K562 (cell line): ENCODE data around the gene ACTL8. TPM values are rescaled to one million over a fixed set of nuclear protein-coding genes. Genes with fewer than 3 reads are reported as not detected.

Experiments
- ATAC-seq: fragments of 200-7000 bp; cut with Tn5 transposase; 3 replicates; pipeline ENCODE4 v1.9.1; 2020; ENCODE audit warnings: moderate library complexity
- BruUV-seq: library from RNA; stranded (reverse); fragments of 400-500 nt; replicated peaks from 2 replicates; lab custom pipeline; 2021; lab: Mats Ljungman, UMichigan
- CTCF ChIA-PET: fragments of 300-600 bp; formaldehyde crosslinking; extraction: SDS; loops from one replicate; lab custom pipeline; 2021; ENCODE audit warnings: low intra/inter-chr PET ratio; lab: Yijun Ruan, JAX
- POLR2A ChIA-PET: fragments of 300-600, 350-650 bp; sonication (Branson Sonifier 250); formaldehyde crosslinking; extraction: SDS; loops from one replicate; lab custom pipeline; 2021; ENCODE audit warnings: antibody characterized with exemption, inconsistent platforms; lab: Yijun Ruan, JAX
- DNase-seq, 4 experiments: peaks; one replicate each; pipeline versions ENCODE4 v3.0.0 to v3.0.0-alpha.2; 2011 to 2018; ENCODE audit warnings: low spot score in 3 of 4, mixed read lengths in 3 of 4; ENCODE audit errors: extremely low read depth in 1 of 4
- FAIRE-seq: peaks from 2 replicates; lab custom pipeline; 2011; peaks lifted over from hg19 to GRCh38; lab: Jason Lieb, UNC
- H2AFZ ChIP-seq: 2 replicates; pipeline ENCODE4 v1.6.0; 2011; ENCODE audit warnings: low read depth, low read length, control low read depth, inconsistent platforms
- H3K27ac ChIP-seq: fragments of 200-600 bp; 3 replicates; pipeline ENCODE4 v1.8.0; 2011; ENCODE audit warnings: low read depth, mild to moderate bottlenecking, control low read depth, inconsistent platforms, low read length, moderate library complexity, mixed read lengths; ENCODE audit errors: extremely low read depth
- H3K27me3 ChIP-seq, 2 experiments: fragments of 300-600 bp in 1 of 2; 2 replicates in 1 of 2; 3 replicates in 1 of 2; pipeline versions ENCODE4 v1.6.0 to v1.8.0; 2011; ENCODE audit warnings: inconsistent platforms in 2 of 2, low read length in 2 of 2, mild to moderate bottlenecking in 1 of 2, mixed read lengths in 1 of 2, moderate library complexity in 1 of 2; ENCODE audit not compliant: control insufficient read depth in 2 of 2, insufficient read depth in 2 of 2
- H3K36me3 ChIP-seq: fragments of 300-600 bp; 3 replicates; pipeline ENCODE4 v1.8.0; 2011; ENCODE audit warnings: mild to moderate bottlenecking, low read length, inconsistent platforms; ENCODE audit not compliant: control insufficient read depth, insufficient read depth
- H3K4me1 ChIP-seq, 2 experiments: fragments of 200-600 bp in 1 of 2; replicated peaks in 1 of 2; 2 replicates in 1 of 2; 3 replicates in 1 of 2; pipeline versions ENCODE4 v1.5.1 to v1.8.0; 2011; ENCODE audit warnings: inconsistent platforms in 2 of 2, low read length in 2 of 2, mild to moderate bottlenecking in 1 of 2, mixed read lengths in 1 of 2, moderate library complexity in 1 of 2; ENCODE audit not compliant: control insufficient read depth in 2 of 2, insufficient read depth in 2 of 2
- H3K4me2 ChIP-seq: 2 replicates; pipeline ENCODE4 v1.6.1; 2011; ENCODE audit warnings: low read length, control low read depth, inconsistent platforms, mixed read lengths; ENCODE audit not compliant: insufficient read depth
- H3K4me3 ChIP-seq: fragments of 200-600 bp; sonication (generic), shearing (Covaris generic); 2 replicates; pipeline ENCODE4 v1.5.1; 2016; ENCODE audit warnings: control low read depth, inconsistent platforms
- H3K79me2 ChIP-seq: fragments of 200-600 bp; 3 replicates; pipeline ENCODE4 v1.8.0; 2011; ENCODE audit warnings: low read length, inconsistent platforms; ENCODE audit not compliant: control insufficient read depth, insufficient read depth
- H3K9ac ChIP-seq, 2 experiments: 2 replicates each; pipeline versions ENCODE4 v1.6.0 to v1.6.1; 2011; ENCODE audit warnings: low read depth in 2 of 2, low read length in 2 of 2, control low read depth in 1 of 2, inconsistent platforms in 1 of 2, mild to moderate bottlenecking in 1 of 2, mixed read lengths in 1 of 2; ENCODE audit not compliant: insufficient read depth in 1 of 2
- H3K9me1 ChIP-seq: one replicate; pipeline ENCODE4 v1.6.0; 2011; ENCODE audit warnings: inconsistent platforms, mild to moderate bottlenecking, low read length, moderate library complexity; ENCODE audit not compliant: control insufficient read depth, insufficient read depth
- H3K9me3 ChIP-seq: replicated peaks from 2 replicates; pipeline ENCODE4 v1.5.1; 2011; ENCODE audit warnings: low read depth, low read length, inconsistent platforms; ENCODE audit not compliant: control insufficient read depth, insufficient read depth
- H4K20me1 ChIP-seq: replicated peaks from 2 replicates; pipeline ENCODE4 v1.6.1; 2011; ENCODE audit warnings: low read length, inconsistent platforms, mixed read lengths; ENCODE audit not compliant: control insufficient read depth, insufficient read depth
- BCL6 ChIP-seq: fragments of 250-450 bp; sonication (Bioruptor Pico); IDR thresholded peaks from 2 replicates; pipeline ENCODE4 v1.4.0; 2020
- CBX5 ChIP-seq: IDR thresholded peaks from 2 replicates; pipeline ENCODE4 v1.6.1; 2014; ENCODE audit warnings: low read depth, borderline replicate concordance
- FOS ChIP-seq: IDR thresholded peaks from 3 replicates; pipeline ENCODE4 v1.6.1; 2011; ENCODE audit not compliant: insufficient read length; ENCODE audit errors: extremely low read depth
- FOXP1 ChIP-seq: sonication (generic); formaldehyde crosslinking; IDR thresholded peaks from 2 replicates; pipeline ENCODE4 v1.8.0; 2022; ENCODE audit warnings: mild to moderate bottlenecking, missing genetic modification reagents
- IRF2 ChIP-seq: sonication (generic); formaldehyde crosslinking; IDR thresholded peaks from 2 replicates; pipeline ENCODE4 v1.8.1; 2022; ENCODE audit warnings: mild to moderate bottlenecking, missing genetic modification reagents
- KDM2B ChIP-seq: fragments of 250-450 bp; sonication (Bioruptor Pico); IDR thresholded peaks from 2 replicates; pipeline ENCODE4 v1.8.0; 2021; ENCODE audit warnings: mild to moderate bottlenecking, moderate library complexity
- NR1H2 ChIP-seq: sonication (generic); formaldehyde crosslinking; IDR thresholded peaks from 2 replicates; pipeline ENCODE4 v1.4.0; 2020; ENCODE audit warnings: mild to moderate bottlenecking, missing genetic modification reagents
- PURB ChIP-seq: sonication (generic); formaldehyde crosslinking; IDR thresholded peaks from 2 replicates; pipeline ENCODE4 v1.9.0; 2021; ENCODE audit warnings: low read depth, mild to moderate bottlenecking, missing genetic modification reagents
- RFX7 ChIP-seq: fragments of 250-450 bp; sonication (Bioruptor Pico); IDR thresholded peaks from 2 replicates; pipeline ENCODE4 v1.5.1; 2021; ENCODE audit warnings: mild to moderate bottlenecking
- SRSF3 ChIP-seq: fragments of 200-400 bp; formaldehyde crosslinking; IDR thresholded peaks from 2 replicates; pipeline ENCODE4 v1.6.1; 2016; ENCODE audit warnings: mild to moderate bottlenecking, low read length, moderate library complexity; ENCODE audit not compliant: insufficient read depth
- SRSF7 ChIP-seq: fragments of 200-400 bp; formaldehyde crosslinking; optimal IDR thresholded peaks from 2 replicates; pipeline ENCODE3; 2017; ENCODE audit warnings: mild to moderate bottlenecking, low read depth, low read length
- SRSF9 ChIP-seq: fragments of 200-400 bp; formaldehyde crosslinking; IDR thresholded peaks from 2 replicates; pipeline ENCODE4 v1.6.1; 2017; ENCODE audit warnings: low read depth, low read length, borderline replicate concordance
- STAT5A ChIP-seq: IDR thresholded peaks from 2 replicates; pipeline ENCODE4 v1.6.1; 2012; ENCODE audit warnings: low read length, inconsistent platforms, borderline replicate concordance
- TCF15 ChIP-seq: fragments of 250-450 bp; sonication (Bioruptor Pico); IDR thresholded peaks from 2 replicates; pipeline ENCODE4 v1.8.0; 2022; ENCODE audit warnings: moderate library complexity, mild to moderate bottlenecking, inconsistent platforms
- ZBTB43 ChIP-seq: sonication (generic); formaldehyde crosslinking; IDR thresholded peaks from 2 replicates; pipeline ENCODE4 v1.8.0; 2023; ENCODE audit warnings: mild to moderate bottlenecking, missing genetic modification reagents
- ZFP30 ChIP-seq: fragments of 250-450 bp; sonication (Bioruptor Pico); IDR thresholded peaks from 2 replicates; pipeline ENCODE4 v1.8.0; 2022; ENCODE audit warnings: moderate library complexity, mild to moderate bottlenecking, inconsistent platforms, borderline replicate concordance
- ZNF23 ChIP-seq: fragments of 250-450 bp; sonication (Bioruptor Pico); IDR thresholded peaks from 2 replicates; pipeline ENCODE4 v1.4.0; 2020; ENCODE audit warnings: mild to moderate bottlenecking
- ZNF239 ChIP-seq: fragments of 250-450 bp; sonication (Bioruptor Pico); IDR thresholded peaks from 2 replicates; pipeline ENCODE4 v1.4.0; 2020; ENCODE audit warnings: mild to moderate bottlenecking
- ZNF316 ChIP-seq: fragments of 450-650 bp; IDR thresholded peaks from 2 replicates; pipeline ENCODE4 v1.6.1; 2016
- WGBS: fragments of 100-300 bp; shearing (Covaris generic); methylation state at CpG from one replicate; pipeline ENCODE4 v1.1.6; 2016; ENCODE audit warnings: low coverage, mixed read lengths; ENCODE audit not compliant: insufficient coverage; ENCODE audit errors: missing lambda C conversion rate; 5-methylcytosine and 5-hydroxymethylcytosine counted together
- in situ Hi-C: fragments of 300-500 bp; cut with MboI; formaldehyde crosslinking; loops from 4 replicates; pipeline ENCODE4 v1.15.0; 2018; ENCODE audit warnings: inconsistent platforms, mixed read lengths
- intact Hi-C: fragments of 100-400 bp; cut with micrococcal nuclease; formaldehyde crosslinking; loops from 2 replicates; pipeline ENCODE4 v1.14.2; 2022
- polyA plus RNA-seq, 8 experiments: library from polyadenylated mRNA; depleted of rRNA in 4 of 8; stranded (reverse) in 5 of 8; unstranded in 3 of 8; fragments of >200 nt; fragmentation: Nextera tagmentation in 2 of 8; fragmentation: Illumina TruSeq in 1 of 8; extraction: Ambion mirVana in 2 of 8; extraction: Trizol in 1 of 8; gene quantifications; 2 replicates each; pipeline versions ENCODE4 v1.2.1 to v1.2.3, GENCODE V29; 2011 to 2014; ENCODE audit warnings: inconsistent platforms in 1 of 8, missing spikeins in 1 of 8
- total RNA-seq, 7 experiments: library from RNA; depleted of rRNA in 6 of 7; stranded (reverse); fragments of >200 nt in 6 of 7; fragmentation: Illumina TruSeq in 2 of 7; extraction: Trizol in 2 of 7; gene quantifications; 2 replicates each; pipeline versions ENCODE4 v1.2.1 to v1.2.3, GENCODE V29; 2011 to 2021; ENCODE audit warnings: low replicate concordance in 1 of 7

Gene ACTL8
- total and polyA plus RNA-seq, 9 of the 15 experiments (the other 6 are each of a cell fraction or from before 2014, with no cell fraction given) = 0.30 to 3.3 (median 1.6) TPM

- no peaks in the 10 kb centered on the region for H3K36me3 ChIP-seq
- ATAC-seq (no peak), FAIRE-seq (no peak), DNase-seq (no peak)
- no peak overlapping the region for H2AFZ ChIP-seq
- ChIA-PET CTCF (no interaction called here), POLR2A (no interaction called here)
- no peaks in the 10 kb centered on the region for H3K9me1 ChIP-seq
- 1% methylated on average over 10 of the region's 10 CpGs for WGBS
- no peak overlapping the region for H3K4me2 ChIP-seq
- H3K4me1 ChIP-seq = no peaks in the 10 kb centered on the region
- H3K27ac ChIP-seq = no peak overlapping the region
- no peak overlapping the region for H3K9ac ChIP-seq
- no peaks in the 10 kb centered on the region for H3K79me2 ChIP-seq
- H3K9me3 ChIP-seq = no peaks in the 10 kb centered on the region
- TF ChIP-seq RFX7 (CRISPR knock-in tag) = no peak
- TF ChIP-seq TCF15 (CRISPR knock-in tag) = no peak
- no peak for TF ChIP-seq SRSF9
- TF ChIP-seq FOXP1 = no peak
- peaks cover 7 to 63% of the 10 kb centered on the region in 2 experiments; a peak in 3 of 5 replicates for H3K27me3 ChIP-seq
- intact Hi-C loops = no loop called here
- H4K20me1 ChIP-seq = peaks cover 3% of the 10 kb centered on the region; the same call in 1 of the 2 replicates
- in situ Hi-C loops = no loop called here
- no TSS peak for BruUV-seq
- no peak overlapping the region for H3K4me3 ChIP-seq
Observed at GRCh38 chr1:17777330-17777729, 22.2 kb downstream of the ACTL8 start.

- Histone ChIP-seq H3K9me1 (no peaks in the 10 kb centered on the region), H3K9me3 (no peaks in the 10 kb centered on the region), H2AFZ (no peak overlapping the region), H3K79me2 (no peaks in the 10 kb centered on the region), H4K20me1 (peaks cover 3% of the 10 kb centered on the region; the same call in 1 of the 2 replicates), H3K27ac (no peak overlapping the region), H3K4me1 (no peaks in the 10 kb centered on the region), H3K4me3 (no peak overlapping the region), H3K36me3 (no peaks in the 10 kb centered on the region), H3K4me2 (no peak overlapping the region), H3K9ac (no peak overlapping the region), H3K27me3 (peaks cover 5 to 58% of the 10 kb centered on the region in 2 experiments; a peak in 3 of 5 replicates)
- no peak for TF ChIP-seq BCL6 (CRISPR knock-in tag)
- TF ChIP-seq NR1H2 = no peak
- no peak for TF ChIP-seq SRSF3
- no peak for TF ChIP-seq ZBTB43 (CRISPR knock-in tag)
- no peak for TF ChIP-seq FOS
- TF ChIP-seq KDM2B (CRISPR knock-in tag) = no peak
- TF ChIP-seq ZNF239 (CRISPR knock-in tag) = no peak
- TF ChIP-seq ZNF23 (CRISPR knock-in tag) = no peak
- TF ChIP-seq SRSF7 = no peak
- TF ChIP-seq PURB (CRISPR knock-in tag) = no peak
- no peak for TF ChIP-seq ZNF316
- TF ChIP-seq ZFP30 (CRISPR knock-in tag) = no peak
- no peak for TF ChIP-seq IRF2 (CRISPR knock-in tag)
- no peak for TF ChIP-seq STAT5A
- TF ChIP-seq CBX5 = no peak
- WGBS = 0% methylated on average over 8 of the region's 8 CpGs
- POLR2A ChIA-PET = no interaction called here
- DNase-seq (no peak), ATAC-seq (no peak), FAIRE-seq (no peak)
- intact Hi-C loops = no loop called here
- CTCF ChIA-PET = no interaction called here
- in situ Hi-C loops = no loop called here
- BruUV-seq = no TSS peak
Observed at GRCh38 chr1:17777818-17778217, 22.7 kb downstream of the ACTL8 start.
